ENCODE measurements around the gene MYLIP.

MYLIP gene

DNA sequence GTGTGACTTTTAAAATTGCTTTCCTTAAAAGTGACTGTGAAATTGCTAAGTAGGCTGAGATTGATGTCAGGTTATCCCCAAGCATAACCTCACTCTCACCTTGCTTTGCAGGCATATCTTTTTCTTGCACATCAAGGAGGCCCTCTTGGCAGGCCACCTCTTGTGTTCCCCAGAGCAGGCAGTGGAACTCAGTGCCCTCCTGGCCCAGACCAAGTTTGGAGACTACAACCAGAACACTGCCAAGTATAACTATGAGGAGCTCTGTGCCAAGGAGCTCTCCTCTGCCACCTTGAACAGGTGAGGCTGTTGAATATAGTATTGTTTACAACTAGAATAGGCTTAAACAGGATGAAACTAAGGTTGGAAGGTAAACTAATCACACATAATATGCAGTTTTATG, 12.6 kb downstream of the MYLIP start:
- no peak for DNase-seq (ENCODE audit: low read depth)

DNA sequence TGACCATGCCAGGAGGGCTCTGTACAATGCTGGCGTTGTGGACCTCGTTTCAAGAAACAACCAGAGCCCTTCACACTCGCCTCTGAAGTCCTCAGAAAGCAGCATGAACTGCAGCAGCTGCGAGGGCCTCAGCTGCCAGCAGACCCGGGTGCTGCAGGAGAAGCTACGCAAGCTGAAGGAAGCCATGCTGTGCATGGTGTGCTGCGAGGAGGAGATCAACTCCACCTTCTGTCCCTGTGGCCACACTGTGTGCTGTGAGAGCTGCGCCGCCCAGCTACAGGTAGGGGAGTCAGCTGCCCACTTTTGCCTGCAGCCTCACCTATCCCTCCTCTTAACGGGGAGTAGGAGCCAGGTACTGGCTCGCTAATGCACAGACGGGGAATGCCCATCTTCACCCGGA, 16.2 kb downstream of the MYLIP start:
- no peak for DNase-seq (ENCODE audit: low read depth)

DNA sequence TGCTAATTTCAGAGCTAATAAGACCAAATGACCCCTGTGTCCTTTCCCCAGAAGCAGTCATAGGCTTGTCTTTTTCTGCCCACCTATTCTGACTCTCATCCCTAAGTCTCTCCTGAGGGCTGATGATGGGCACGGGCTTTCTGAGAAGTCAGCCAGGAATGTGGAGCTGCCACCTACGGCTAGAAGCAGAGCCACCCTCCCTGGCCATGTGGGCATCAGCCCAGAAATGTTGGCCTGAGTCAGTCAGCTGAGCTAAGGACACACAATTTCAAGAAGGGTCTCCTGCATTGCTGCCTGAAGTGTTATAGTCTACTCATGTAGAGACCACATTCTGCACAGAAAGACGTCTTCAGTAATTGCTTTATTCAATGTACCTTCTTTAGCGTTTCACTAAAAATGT, 17.1 kb downstream of the MYLIP start:
- no peak for DNase-seq (ENCODE audit: low read depth)

DNA sequence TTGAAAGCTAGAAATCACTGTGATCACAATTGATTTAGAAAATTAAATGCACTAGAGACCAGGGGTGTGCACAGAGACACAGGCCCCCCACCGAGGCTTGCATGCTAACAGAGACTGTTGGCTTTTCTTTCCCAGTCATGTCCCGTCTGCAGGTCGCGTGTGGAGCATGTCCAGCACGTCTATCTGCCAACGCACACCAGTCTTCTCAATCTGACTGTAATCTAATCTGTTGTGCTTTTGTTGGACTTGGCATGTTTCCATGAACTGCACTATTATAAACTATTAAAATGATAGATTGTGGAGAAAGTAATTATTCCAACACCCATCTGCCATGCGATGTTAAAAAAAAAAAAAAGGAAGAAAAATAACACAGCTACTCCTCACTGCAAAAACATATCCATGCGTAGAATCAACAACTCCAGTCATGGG, 17.7 kb downstream of the MYLIP start:
- no peak for DNase-seq (ENCODE audit: low read depth)

DNA sequence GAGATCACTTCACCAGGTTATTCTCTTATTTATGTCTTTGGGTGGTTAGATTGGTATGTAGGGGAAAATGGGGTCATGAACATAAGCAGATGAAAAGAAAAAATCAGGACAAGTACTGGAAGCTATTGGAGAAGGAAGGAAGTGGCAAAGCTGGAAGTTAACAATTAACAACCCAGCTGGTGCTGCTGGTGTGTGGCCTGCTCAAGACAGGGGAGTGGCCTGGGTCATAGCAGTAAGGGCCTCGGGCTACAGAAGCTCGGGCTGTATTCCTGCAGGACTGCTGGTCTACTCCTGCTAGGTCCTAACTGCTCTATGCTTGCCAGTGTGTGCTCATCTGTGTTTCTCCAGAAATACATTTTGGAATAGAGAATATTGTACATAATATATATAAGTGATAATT, 19.6 kb downstream of the MYLIP start:
- DNase-seq (ENCODE audit: low read depth), result no peak

DNA sequence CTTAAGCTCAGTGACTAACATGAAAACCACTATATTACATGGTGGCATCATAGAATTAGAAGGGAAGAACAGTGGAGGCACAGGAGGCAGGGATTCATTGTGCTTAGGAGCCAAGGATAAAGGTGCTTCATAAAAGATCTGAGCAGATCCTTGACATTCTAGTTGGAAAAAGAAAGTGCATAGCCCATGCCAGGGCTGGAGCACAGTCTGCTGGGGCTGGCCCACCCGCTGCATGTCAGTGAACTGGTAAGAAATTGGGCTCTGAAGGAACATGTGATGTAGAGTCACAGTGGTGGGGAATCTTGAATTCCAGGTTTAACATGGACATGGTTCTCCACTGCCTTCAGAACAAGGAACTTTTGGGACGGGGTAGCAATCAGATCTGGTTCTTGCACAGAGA, 20.4 kb downstream of the MYLIP start:
- DNase-seq (ENCODE audit: low read depth), result no peak

DNA sequence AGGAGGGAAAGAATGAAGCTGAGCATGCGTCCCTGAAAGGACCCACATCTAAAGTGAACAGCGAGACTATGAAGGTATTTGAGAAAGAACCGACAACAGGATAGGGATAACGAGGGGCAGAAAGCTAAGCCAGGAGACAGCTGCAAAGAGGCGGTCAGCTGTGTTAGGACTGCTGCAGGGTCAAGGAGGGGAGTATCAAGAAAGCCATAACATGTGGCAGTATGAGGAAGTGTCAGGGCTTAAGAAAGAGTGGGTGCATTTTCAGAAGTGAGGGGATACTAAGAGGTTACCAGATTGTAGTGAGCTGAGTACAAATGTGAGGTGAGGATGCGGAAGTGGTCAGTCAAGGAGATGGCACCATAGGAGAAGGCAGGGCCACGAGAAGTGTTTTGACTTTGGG, 21.2 kb downstream of the MYLIP start:
- DNase-seq (ENCODE audit: low read depth), result no peak

DNA sequence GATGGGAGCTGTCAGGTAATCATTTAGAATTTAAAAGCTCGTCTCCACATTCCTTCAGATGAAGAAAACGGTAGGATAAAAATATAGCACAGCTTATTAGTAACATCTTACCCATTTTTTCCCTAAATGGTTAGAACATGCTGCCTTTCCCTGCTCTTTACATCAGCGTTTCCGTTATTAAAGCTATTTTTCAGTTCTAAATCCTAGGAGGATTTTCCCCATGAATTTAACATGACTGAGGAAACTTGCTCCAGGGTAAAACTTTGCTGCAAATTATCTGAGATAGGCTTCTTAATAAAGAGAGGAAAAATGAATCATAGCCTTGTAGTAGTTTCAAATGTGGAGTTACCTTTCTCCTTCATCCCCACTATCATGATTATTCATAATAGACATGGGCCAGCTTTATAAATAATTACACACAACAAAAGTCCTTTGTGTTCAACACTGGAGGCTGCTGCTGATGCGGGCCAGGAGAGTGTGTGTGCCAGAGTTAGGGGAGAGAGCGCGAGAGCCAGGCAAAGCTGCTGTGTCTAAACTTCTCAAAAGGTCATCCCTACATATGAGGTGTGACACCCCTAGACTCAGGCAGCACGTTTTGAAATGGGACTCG, 24.4 kb downstream of the MYLIP start:
- no peak for DNase-seq (ENCODE audit: low read depth)

DNA sequence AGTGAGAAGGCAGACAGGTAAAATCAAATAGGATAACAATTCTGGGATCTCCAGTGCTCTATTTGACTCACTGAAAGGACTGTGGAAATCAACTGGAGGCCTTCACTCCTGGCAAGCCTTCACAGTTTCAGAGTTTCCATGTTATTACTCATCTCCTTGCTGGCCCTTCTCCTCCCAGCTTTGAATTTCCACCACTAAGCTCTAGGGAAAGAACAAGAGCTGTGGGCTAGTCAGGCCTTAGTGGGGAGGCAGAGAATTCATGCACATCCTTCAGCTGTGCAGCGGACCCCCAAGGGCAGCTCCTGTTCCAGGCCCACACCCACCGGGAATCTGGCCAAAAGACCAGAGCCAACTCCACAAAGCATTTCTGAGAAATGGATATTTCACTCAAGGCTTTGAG, 26.0 kb downstream of the MYLIP start:
- DNase-seq (ENCODE audit: low read depth), result peak; percentile 93

DNA sequence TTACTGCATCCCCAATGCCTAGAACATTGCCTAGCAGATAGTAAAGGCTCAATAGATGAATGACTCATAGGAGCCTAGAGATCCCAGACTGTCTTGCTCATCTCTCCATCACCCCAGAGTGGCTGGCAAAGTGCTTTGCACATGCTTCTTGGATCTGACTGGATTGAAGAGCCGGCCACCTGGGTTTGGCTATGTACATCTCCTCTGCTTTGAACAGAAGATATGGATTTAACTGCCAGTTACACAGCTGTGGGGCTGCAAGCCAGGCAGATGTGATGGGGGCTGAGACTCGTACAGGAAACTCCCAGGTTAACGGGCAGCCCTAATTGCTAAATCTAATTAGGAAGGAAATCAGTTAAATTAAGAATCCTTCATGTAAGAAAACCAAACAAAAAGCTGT, 28.6 kb downstream of the MYLIP start:
- no peak for DNase-seq (ENCODE audit: low read depth)

DNA sequence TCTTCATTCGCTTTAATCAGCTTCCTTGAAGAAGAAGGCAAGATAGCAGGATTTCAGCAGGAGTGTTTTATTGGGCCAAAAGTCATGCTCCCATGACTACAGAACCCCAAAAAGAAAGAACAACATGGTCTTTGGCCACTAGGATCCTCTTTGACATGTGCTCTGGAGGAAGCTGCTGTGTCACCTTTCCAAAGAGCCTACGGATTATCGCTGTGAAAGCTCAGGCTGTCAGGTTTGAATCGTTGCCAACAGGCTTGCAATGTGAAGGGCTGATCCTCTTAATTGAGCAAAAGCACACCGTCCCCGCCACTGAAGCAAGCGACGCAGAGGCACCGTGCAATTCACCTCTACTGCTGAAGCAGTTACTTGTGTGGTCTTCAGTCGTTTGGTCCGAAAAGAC, 29.0 kb downstream of the MYLIP start:
- DNase-seq (ENCODE audit: low read depth), result no peak

DNA sequence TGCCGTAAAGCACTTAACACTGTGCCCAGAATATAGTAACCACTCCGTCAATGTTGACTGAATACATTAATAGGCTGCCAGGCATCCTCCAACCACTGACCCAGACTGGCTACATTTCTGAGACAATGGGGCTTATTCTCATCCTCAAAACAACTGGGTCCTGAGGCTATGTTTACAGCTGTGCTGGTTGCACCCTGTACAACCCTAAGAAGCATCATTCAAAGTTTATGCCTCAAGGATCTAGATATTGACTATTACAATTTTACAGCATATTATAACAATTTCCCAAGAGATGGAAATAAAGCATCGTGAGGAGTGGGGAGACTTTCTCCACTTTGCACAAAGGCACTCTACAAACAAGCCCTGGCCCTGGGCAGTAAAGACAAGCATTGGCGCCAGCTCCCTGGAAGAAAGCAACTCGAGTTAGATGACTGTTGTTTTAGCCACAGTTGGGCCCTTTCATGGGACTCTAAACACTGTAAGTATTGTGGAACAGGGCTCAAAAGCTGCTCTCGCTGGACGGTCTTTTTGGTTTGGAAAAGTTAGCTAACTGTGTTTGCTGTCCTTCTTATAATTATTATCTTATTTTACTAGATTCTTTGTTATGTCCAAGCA, 30.2 kb downstream of the MYLIP start:
- no peak for DNase-seq (ENCODE audit: low read depth)

DNA sequence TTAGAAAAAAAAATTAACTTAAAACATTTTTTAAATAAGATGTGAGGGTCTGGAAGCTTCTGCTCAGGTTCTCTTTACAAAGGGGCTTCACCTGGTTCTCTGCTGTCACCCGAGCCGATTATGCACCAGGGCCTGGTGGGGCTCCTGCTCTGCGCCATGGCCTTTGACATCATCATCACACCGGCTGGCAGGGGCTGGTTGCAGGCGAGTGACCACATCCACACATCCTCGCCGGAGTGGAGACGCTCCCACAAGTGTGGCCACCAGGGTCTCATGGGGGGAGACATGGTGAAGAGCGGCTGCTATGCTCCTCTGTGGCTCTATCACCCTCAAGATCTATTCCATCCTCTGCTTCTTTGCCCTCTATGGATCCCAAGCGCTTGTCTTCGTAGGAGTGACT, 31.9 kb downstream of the MYLIP start:
- no peak for DNase-seq (ENCODE audit: low read depth)

DNA sequence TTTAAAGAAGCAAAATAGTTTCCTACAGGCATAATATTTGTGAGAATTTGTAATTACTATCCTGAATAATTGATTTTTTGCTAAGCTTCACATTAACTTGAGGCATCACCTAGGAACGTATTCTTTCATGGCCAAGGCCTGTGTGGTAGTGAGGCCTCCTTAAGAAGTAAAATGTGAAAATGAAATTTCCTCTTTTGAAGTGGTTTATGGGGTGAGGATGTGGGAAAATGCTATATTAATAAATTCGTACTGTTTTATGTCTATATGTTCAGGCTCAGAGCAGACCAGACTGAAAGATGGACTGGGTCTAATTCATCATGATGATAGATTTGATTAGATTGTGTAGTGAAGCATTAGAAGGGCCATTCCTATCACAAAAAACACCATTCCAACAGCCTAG, 33.1 kb downstream of the MYLIP start:
- no peak for DNase-seq (ENCODE audit: low read depth)

DNA sequence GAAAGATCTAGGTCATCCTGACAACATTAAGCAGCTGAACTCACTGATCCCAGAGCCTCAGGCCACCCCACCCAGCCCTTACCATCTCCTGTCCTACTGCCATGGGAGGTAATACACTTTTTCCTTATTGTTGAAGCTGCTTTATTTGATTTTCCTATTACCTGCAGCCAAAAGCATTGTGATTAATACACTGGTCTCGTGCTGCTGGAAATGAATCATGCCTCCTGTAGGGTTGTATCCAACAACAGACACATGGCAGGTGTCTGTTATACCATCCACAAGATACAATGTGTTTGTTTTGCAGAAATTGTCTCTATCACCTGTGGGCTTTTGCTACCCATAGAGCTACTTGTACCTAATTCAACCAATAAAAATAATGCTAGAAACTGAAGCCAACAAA, 34.2 kb downstream of the MYLIP start:
- DNase-seq (ENCODE audit: low read depth), result no peak

DNA sequence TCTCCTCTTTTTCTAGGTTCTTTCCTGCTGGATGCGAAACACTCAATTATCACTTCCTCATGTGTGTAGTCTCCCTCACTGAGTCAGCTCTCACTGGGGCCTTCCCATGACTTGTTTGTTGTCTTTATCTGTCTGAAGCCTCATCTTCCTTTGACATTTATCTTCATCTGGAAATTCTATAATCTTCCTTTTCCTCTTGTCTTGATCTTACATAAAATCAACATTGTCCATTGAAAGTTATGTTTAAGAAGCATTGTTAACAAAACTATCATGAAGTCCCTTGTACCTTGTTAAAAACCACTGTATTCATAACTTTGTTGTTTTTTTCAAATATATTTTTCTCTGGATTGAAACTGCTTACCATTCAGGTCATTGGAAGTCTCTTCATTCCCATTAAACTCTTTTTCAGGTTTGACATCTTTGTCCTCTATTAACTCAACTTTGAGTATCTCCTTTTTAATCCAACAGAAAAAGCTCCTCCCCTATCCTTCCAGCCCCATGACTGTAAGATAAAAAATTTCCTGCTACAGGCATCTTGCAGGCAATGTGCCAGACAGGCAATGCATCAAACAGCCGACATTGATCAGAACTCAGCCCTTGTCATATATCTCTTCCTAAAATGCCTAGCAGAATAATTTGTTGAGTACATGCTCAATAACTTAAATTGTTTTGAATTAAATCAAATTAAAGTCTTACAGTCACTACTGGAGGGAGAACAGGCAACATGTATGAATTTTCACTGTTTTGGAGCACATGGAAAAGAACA, 34.8 kb downstream of the MYLIP start:
- no peak for DNase-seq (ENCODE audit: low read depth)

DNA sequence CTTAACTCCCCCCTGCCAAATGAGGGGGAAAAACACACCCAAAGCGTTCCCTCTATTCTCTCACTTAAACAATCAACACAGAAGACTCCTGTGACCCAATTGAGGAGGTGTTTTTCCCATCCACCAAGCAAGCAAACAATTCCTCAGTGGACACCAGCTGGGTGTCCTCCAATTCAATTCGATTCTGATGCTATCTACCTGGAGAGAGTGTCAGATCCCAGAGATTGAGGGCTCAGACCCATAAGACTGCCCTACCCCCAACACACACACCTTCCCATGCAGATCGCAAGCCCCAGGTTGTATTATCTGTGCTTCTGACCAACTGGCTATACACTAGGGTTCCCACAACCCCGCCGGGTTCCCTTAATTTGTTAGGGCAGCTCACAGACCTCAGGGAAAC, 36.8 kb downstream of the MYLIP start:
- DNase-seq (ENCODE audit: low read depth), result no peak

DNA sequence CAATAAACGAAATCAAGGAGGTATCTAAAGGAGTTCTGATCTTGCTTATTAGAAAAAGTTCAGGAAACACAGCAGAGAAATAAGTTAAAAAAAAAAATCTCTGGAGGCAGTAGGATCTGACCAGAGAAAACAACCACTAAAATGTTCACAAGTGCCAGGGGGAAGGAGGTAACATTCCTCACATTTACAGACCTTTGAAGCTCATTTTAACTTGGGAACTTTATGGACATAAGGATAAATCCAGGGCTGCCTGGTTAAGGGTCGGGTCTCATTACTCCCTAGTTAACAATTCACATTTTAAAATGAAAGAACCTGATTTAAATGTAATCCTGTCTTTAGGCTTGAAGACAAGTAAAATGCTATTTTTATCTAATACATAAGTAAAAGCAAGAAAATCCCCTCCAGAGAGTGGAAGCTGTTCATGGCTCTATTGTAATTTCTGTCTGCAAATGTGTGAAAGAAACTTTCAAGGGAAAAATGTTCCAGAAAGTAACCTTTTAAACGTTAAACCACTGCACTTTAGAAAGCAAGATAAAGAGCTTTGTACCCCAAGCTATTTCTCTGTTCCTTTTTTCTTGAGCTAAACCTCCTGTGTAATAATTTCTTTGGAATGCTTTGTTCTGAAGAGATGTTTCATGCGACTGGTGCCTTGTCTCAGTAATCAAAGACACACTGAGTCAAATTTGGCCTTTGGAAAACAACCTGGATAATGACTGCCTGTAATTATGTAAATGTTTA, 38.2 kb downstream of the MYLIP start:
- DNase-seq (ENCODE audit: low read depth), result no peak

DNA sequence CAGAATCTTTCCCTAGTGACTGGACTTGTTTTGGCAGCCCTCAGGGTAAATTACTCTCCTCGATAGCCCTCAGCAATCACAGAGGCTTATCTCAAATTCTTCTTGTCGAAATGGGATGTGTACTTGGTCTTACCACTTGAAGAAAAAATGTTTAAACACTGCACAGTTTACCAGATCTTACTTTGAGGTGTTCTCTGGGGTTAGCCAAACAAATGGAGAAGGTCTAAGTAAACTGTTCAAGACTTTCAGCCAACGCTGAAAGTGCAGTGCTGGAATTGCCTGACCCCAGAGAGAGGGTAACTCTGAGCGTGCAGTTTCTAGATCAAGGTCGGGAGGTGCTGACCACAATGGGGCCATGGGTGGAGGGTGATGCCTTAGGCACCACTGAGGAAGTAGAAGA, 39.2 kb downstream of the MYLIP start:
- no peak for DNase-seq (ENCODE audit: low read depth)

DNA sequence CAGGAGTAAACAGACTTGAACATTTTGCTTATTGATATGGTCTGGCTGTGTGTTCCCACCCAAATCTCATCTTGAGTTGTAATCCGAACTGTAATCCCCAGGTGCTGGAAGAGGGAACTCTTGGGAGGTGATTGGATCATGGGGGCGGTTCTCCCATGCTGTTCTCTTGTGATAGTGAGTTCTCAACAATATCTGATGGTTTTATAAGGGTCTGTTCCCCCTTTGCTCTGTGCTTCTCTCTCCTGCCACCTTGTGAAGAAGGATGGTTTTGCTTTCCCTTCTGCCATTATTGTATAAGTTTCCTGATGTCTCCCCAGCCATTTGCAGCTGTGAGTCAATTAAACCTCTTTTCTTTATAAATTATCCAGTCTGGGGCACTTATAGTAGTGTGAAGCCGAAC, 40.0 kb downstream of the MYLIP start:
- DNase-seq (ENCODE audit: low read depth), result peak; percentile 41

DNA sequence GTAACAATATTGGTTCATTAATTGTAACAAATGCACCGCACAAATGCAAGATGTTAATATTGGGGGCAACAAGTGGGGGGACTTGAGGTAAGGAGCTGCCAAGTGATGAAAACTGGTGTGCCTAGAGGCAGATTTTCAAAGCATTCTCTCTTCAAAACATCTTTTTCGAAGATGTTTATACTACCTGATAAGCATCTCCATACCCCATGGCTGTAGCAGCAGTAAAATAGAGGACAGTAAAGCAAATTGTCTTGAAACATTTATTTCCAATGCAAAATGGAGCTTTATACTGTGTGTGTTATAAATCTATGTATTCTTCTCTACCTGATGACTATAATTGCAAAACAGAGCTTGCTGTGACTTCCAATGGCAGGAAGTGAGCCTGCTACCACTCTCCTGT, 42.5 kb downstream of the MYLIP start:
- DNase-seq (ENCODE audit: low read depth), result no peak

DNA sequence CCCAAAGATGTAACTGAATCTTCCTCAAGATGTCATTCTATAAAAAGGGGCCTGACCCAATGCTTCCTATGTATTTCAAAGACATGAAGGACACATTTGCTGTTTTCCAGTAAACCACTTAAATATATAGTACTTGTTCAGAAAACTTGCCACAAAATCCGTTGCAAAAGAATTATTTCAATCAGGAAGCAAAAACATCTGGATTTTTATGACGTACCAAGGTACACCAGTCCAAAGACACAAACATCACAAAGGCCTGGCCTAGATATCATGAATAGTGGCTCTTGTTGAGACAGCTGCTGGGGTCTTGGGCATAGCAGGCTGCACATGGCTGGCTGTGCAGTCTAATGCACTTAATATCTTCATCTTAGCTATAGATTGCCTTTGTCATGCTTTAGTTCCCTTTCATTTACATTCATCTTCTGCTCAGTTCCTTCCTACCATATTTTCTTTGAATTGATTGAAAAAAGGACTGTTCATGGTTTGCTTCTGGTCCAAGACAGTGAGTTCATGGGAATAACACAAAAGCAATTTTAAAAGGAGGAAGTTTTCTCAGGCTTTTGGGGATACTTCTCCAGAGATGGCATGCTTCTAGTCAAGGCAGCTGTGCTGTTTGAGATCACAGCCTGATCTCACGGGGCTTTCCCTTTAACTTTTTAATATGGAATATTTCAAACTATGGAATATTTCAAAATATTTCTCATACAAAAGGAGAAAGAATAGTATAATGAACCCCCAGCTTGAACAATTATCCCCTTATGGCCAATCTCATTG, 44.5 kb downstream of the MYLIP start:
- DNase-seq (ENCODE audit: low read depth), result no peak

All from fibroblast of the conjunctiva (primary cell).